Astrocyte (in vitro differentiated cells and primary cell): ENCODE results near the gene MICAL1. TPM values are rescaled to one million over a fixed set of nuclear protein-coding genes. Genes with fewer than 3 reads are reported as not detected.
A peak's percentile ranks its signal among the peaks of the same experiment; 100 is the strongest.

Experiments
- DNase-seq: peaks from one replicate; pipeline ENCODE4 v3.0.0-alpha.2; 2010; ENCODE audit warnings: low read depth
- FAIRE-seq: peaks from 2 replicates; lab custom pipeline; 2011; peaks lifted over from hg19 to GRCh38; lab: Jason Lieb, UNC
- H2AFZ ChIP-seq: 2 replicates; pipeline ENCODE4 v1.6.0; 2012; ENCODE audit warnings: low read depth, low read length, inconsistent platforms
- H3K27ac ChIP-seq: 2 replicates; pipeline ENCODE4 v1.5.1; 2011; ENCODE audit warnings: low read depth, low read length, inconsistent platforms
- H3K27me3 ChIP-seq: 2 replicates; pipeline ENCODE4 v1.6.0; 2011; ENCODE audit warnings: low read length, inconsistent platforms; ENCODE audit not compliant: insufficient read depth
- H3K36me3 ChIP-seq: 2 replicates; pipeline ENCODE4 v1.5.1; 2011; ENCODE audit warnings: low read length, inconsistent platforms; ENCODE audit not compliant: insufficient read depth
- H3K4me1 ChIP-seq: 2 replicates; pipeline ENCODE4 v1.5.1; 2011; ENCODE audit warnings: low read length, inconsistent platforms; ENCODE audit not compliant: insufficient read depth
- H3K4me2 ChIP-seq: 2 replicates; pipeline ENCODE4 v1.6.0; 2012; ENCODE audit warnings: low read length, inconsistent platforms
- H3K4me3 ChIP-seq: 2 replicates; pipeline ENCODE4 v1.5.1; 2011; ENCODE audit warnings: low read depth, mild to moderate bottlenecking, low read length, inconsistent platforms; ENCODE audit not compliant: insufficient read depth
- H3K79me2 ChIP-seq: 2 replicates; pipeline ENCODE4 v1.6.0; 2012; ENCODE audit warnings: mild to moderate bottlenecking, low read length, inconsistent platforms; ENCODE audit not compliant: insufficient read depth
- H3K9ac ChIP-seq: 2 replicates; pipeline ENCODE4 v1.6.0; 2012; ENCODE audit warnings: mild to moderate bottlenecking, low read length, inconsistent platforms
- H3K9me3 ChIP-seq: 2 replicates; pipeline ENCODE4 v1.5.1; 2012; ENCODE audit warnings: low read depth, mild to moderate bottlenecking, low read length, inconsistent platforms; ENCODE audit not compliant: insufficient read depth
- H4K20me1 ChIP-seq: 2 replicates; pipeline ENCODE4 v1.6.0; 2012; ENCODE audit warnings: low read length, inconsistent platforms; ENCODE audit not compliant: insufficient read depth
- H3K27ac Mint-ChIP-seq: one replicate; pipeline ENCODE4 v1.8.0; 2021; ENCODE audit warnings: mild to moderate bottlenecking, mixed read lengths; ENCODE audit not compliant: unreplicated experiment
- H3K27me3 Mint-ChIP-seq: one replicate; pipeline ENCODE4 v1.8.0; 2021; ENCODE audit warnings: low read depth, mixed read lengths; ENCODE audit not compliant: unreplicated experiment
- H3K36me3 Mint-ChIP-seq: one replicate; pipeline ENCODE4 v1.8.0; 2021; ENCODE audit warnings: low read depth, mixed read lengths; ENCODE audit not compliant: unreplicated experiment
- H3K4me1 Mint-ChIP-seq: one replicate; pipeline ENCODE4 v1.8.0; 2021; ENCODE audit warnings: low read depth, mixed read lengths; ENCODE audit not compliant: unreplicated experiment
- H3K4me3 Mint-ChIP-seq: one replicate; pipeline ENCODE4 v1.8.0; 2021; ENCODE audit warnings: mild to moderate bottlenecking, moderate library complexity, mixed read lengths; ENCODE audit not compliant: unreplicated experiment
- H3K9me3 Mint-ChIP-seq: one replicate; pipeline ENCODE4 v1.8.0; 2021; ENCODE audit warnings: mild to moderate bottlenecking, mixed read lengths; ENCODE audit not compliant: unreplicated experiment
- EZH2 ChIP-seq: IDR thresholded peaks from 2 replicates; pipeline ENCODE4 v1.6.1; 2012; ENCODE audit warnings: mild to moderate bottlenecking, low read length, inconsistent platforms; ENCODE audit not compliant: insufficient read depth
- total RNA-seq: library from RNA; stranded (reverse); gene quantifications from 2 replicates; pipeline ENCODE4 v1.2.1, GENCODE V29; 2021
- TF ChIP-seq, protein P1 (sequence below): IDR thresholded peaks from 2 replicates; pipeline ENCODE4 v1.5.1; 2011; ENCODE audit warnings: low read depth, mild to moderate bottlenecking, inconsistent platforms, low read length, moderate library complexity; ENCODE audit not compliant: insufficient read depth

The MICAL1 gene
- total RNA-seq, 1 donor from 2014 or later: 57.2 TPM

GRCh38 chr6:109445382-109445781, 10.2 kb downstream of the MICAL1 start:
- no peaks in the 10 kb centered on the region for H3K9me3 ChIP-seq
- TF ChIP-seq, protein P1, sequence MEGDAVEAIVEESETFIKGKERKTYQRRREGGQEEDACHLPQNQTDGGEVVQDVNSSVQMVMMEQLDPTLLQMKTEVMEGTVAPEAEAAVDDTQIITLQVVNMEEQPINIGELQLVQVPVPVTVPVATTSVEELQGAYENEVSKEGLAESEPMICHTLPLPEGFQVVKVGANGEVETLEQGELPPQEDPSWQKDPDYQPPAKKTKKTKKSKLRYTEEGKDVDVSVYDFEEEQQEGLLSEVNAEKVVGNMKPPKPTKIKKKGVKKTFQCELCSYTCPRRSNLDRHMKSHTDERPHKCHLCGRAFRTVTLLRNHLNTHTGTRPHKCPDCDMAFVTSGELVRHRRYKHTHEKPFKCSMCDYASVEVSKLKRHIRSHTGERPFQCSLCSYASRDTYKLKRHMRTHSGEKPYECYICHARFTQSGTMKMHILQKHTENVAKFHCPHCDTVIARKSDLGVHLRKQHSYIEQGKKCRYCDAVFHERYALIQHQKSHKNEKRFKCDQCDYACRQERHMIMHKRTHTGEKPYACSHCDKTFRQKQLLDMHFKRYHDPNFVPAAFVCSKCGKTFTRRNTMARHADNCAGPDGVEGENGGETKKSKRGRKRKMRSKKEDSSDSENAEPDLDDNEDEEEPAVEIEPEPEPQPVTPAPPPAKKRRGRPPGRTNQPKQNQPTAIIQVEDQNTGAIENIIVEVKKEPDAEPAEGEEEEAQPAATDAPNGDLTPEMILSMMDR: no peak
- no peak for TF ChIP-seq EZH2
- peaks cover 6% of the 10 kb centered on the region for H3K4me1 ChIP-seq
- H3K9me3 Mint-ChIP-seq: no peaks in the 10 kb centered on the region
- peaks cover 17% of the 10 kb centered on the region for H3K36me3 Mint-ChIP-seq
- H3K4me2 ChIP-seq: no peak overlapping the region
- no peaks in the 10 kb centered on the region for H3K79me2 ChIP-seq
- no peak for DNase-seq
- H3K27me3 Mint-ChIP-seq: no peaks in the 10 kb centered on the region
- no peak overlapping the region for H3K4me3 ChIP-seq
- H4K20me1 ChIP-seq: peaks cover 44% of the 10 kb centered on the region
- no peak overlapping the region for H3K4me3 Mint-ChIP-seq
- no peak overlapping the region for H2AFZ ChIP-seq
- H3K27ac ChIP-seq: no peak overlapping the region
- H3K27me3 ChIP-seq: no peaks in the 10 kb centered on the region
- FAIRE-seq: no peak
- no peak overlapping the region for H3K9ac ChIP-seq
- peaks cover 20% of the 10 kb centered on the region for H3K36me3 ChIP-seq
- H3K27ac Mint-ChIP-seq: no peak overlapping the region
- H3K4me1 Mint-ChIP-seq: no peaks in the 10 kb centered on the region

DNA sequence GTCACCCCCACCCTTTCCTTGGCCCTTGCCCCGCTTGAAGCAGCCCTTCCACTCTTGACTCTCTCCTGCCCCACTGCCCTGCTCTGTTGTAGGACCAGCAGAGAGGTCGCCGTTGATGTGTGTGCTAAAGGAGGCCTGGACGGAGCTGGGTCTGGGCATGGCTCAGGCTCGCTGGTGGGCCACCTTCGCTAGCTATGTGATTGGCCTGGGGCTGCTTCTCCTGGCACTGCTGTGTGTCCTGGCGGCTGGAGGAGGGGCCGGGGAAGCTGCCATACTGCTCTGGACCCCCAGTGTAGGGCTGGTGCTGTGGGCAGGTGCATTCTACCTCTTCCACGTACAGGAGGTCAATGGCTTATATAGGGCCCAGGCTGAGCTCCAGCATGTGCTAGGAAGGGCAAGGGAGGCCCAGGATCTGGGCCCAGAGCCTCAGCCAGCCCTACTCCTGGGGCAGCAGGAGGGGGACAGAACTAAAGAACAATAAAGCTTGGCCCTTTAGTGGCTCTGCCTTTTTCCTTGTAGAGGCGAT, 12.1 kb downstream of the MICAL1 start:
- Histone ChIP-seq H2AFZ (no peak overlapping the region), H3K4me2 (no peak overlapping the region), H3K4me1 (peaks cover 6% of the 10 kb centered on the region), H4K20me1 (peaks cover 27% of the 10 kb centered on the region), H3K27me3 (no peaks in the 10 kb centered on the region), H3K9ac (no peak overlapping the region), H3K27ac (no peak overlapping the region), H3K4me3 (no peak overlapping the region), H3K79me2 (no peaks in the 10 kb centered on the region), H3K36me3 (peaks cover 20% of the 10 kb centered on the region), H3K9me3 (no peaks in the 10 kb centered on the region)
- H3K27ac Mint-ChIP-seq: no peak overlapping the region
- H3K4me1 Mint-ChIP-seq: no peaks in the 10 kb centered on the region
- TF ChIP-seq, protein P1: no peak
- no peak for TF ChIP-seq EZH2
- H3K9me3 Mint-ChIP-seq: no peaks in the 10 kb centered on the region
- peaks cover 17% of the 10 kb centered on the region for H3K36me3 Mint-ChIP-seq
- FAIRE-seq: no peak
- H3K27me3 Mint-ChIP-seq: no peaks in the 10 kb centered on the region
- no peak for DNase-seq
- no peak overlapping the region for H3K4me3 Mint-ChIP-seq

DNA sequence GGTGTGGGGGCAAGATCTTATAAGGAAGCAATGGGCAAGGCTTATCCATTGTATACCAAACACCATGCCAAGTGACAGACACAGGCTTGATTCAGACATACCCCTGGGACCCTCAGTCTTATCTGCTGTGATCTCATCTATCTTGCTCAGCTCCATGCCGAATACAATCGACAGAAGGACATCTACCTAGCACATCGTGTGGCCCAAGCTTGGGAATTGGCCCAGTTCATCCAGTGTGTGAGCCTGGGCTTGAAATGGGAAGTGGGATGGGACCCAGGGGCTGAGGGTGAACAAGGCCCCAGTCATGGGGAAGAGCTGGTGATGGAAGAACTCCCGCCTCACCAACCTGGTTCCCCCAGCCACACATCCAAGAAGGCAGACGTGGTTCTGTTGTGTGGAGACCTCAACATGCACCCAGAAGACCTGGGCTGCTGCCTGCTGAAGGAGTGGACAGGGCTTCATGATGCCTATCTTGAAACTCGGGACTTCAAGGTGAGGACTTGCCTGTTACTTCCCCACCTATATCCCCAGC, 13.1 kb downstream of the MICAL1 start:
- H3K4me1 ChIP-seq: peaks cover 6% of the 10 kb centered on the region
- Mint-ChIP-seq H3K27ac (no peak overlapping the region), H3K36me3 (peaks cover 17% of the 10 kb centered on the region), H3K9me3 (no peaks in the 10 kb centered on the region), H3K27me3 (no peaks in the 10 kb centered on the region), H3K4me3 (peak overlapping the region; percentile 30), H3K4me1 (no peaks in the 10 kb centered on the region)
- no peaks in the 10 kb centered on the region for H3K27me3 ChIP-seq
- peak overlapping the region; percentile 95 for H3K4me2 ChIP-seq
- H3K4me3 ChIP-seq: no peak overlapping the region
- no peak overlapping the region for H3K9ac ChIP-seq
- no peak for TF ChIP-seq EZH2
- TF ChIP-seq, protein P1: no peak
- DNase-seq (no peak), FAIRE-seq (no peak)
- H4K20me1 ChIP-seq: peaks cover 27% of the 10 kb centered on the region
- no peaks in the 10 kb centered on the region for H3K9me3 ChIP-seq
- no peaks in the 10 kb centered on the region for H3K79me2 ChIP-seq
- no peak overlapping the region for H2AFZ ChIP-seq
- no peak overlapping the region for H3K27ac ChIP-seq
- H3K36me3 ChIP-seq: peaks cover 20% of the 10 kb centered on the region
